GM23338 (cell line): ENCODE results near the gene SPP2. TPM values are rescaled to one million over a fixed set of nuclear protein-coding genes. Genes with fewer than 3 reads are reported as not detected.

Source experiments
- ATAC-seq: fragments of 200-7000 bp; cut with Tn5 transposase; 3 replicates; pipeline ENCODE4 v1.9.1; 2020
- DNase-seq: peaks from one replicate; pipeline ENCODE4 v3.0.0-alpha.2; 2015; ENCODE audit warnings: low spot score
- H2AFZ ChIP-seq: fragments of 200-600 bp; sonication (generic); 2 replicates; pipeline ENCODE4 v1.8.0; 2016; ENCODE audit warnings: antibody characterized with exemption, mild to moderate bottlenecking, moderate library complexity
- H3F3A ChIP-seq: fragments of 200-600 bp; sonication (generic); replicated peaks from 2 replicates; pipeline ENCODE4 v1.8.0; 2017; ENCODE audit warnings: antibody characterized with exemption, mixed run types, low read depth
- H3K27ac ChIP-seq: fragments of 200-600 bp; sonication (generic); 2 replicates; pipeline ENCODE4 v1.6.1; 2016; ENCODE audit warnings: low read depth
- H3K27me3 ChIP-seq: fragments of 200-600 bp; sonication (generic); 2 replicates; pipeline ENCODE4 v1.8.0; 2016; ENCODE audit warnings: mild to moderate bottlenecking, mixed run types, moderate library complexity; ENCODE audit not compliant: insufficient read depth
- H3K36me3 ChIP-seq: fragments of 200-600 bp; sonication (generic); 2 replicates; pipeline ENCODE4 v1.8.0; 2016; ENCODE audit warnings: mild to moderate bottlenecking; ENCODE audit not compliant: insufficient read depth
- H3K4me1 ChIP-seq: fragments of 200-600 bp; sonication (generic); 2 replicates; pipeline ENCODE4 v1.8.0; 2016; ENCODE audit warnings: mild to moderate bottlenecking, moderate library complexity; ENCODE audit not compliant: insufficient read depth
- H3K4me2 ChIP-seq: fragments of 200-600 bp; sonication (generic); 2 replicates; pipeline ENCODE4 v1.7.1; 2017; ENCODE audit warnings: mixed run types
- H3K4me3 ChIP-seq: fragments of 200-600 bp; sonication (generic); 2 replicates; pipeline ENCODE4 v1.6.1; 2016; ENCODE audit warnings: mixed run types
- H3K79me2 ChIP-seq: fragments of 200-600 bp; sonication (generic); replicated peaks from 2 replicates; pipeline ENCODE4 v1.8.0; 2017; ENCODE audit warnings: mild to moderate bottlenecking; ENCODE audit not compliant: insufficient read depth
- H3K9me2 ChIP-seq: fragments of 200-600 bp; sonication (generic); 2 replicates; pipeline ENCODE4 v1.8.0; 2017; ENCODE audit not compliant: insufficient read depth
- H4K20me1 ChIP-seq: fragments of 200-600 bp; sonication (generic); replicated peaks from 2 replicates; pipeline ENCODE4 v1.8.0; 2017; ENCODE audit warnings: mild to moderate bottlenecking; ENCODE audit not compliant: insufficient read depth
- H3K27ac Mint-ChIP-seq: 2 replicates; pipeline ENCODE4 v1.8.0; 2020; ENCODE audit warnings: inconsistent platforms, mild to moderate bottlenecking, moderate library complexity, mixed read lengths
- H3K27me3 Mint-ChIP-seq: 3 replicates; pipeline ENCODE4 v1.8.0; 2022; ENCODE audit warnings: low read depth, mild to moderate bottlenecking, moderate library complexity, mixed read lengths, inconsistent platforms; ENCODE audit not compliant: insufficient read depth, poor library complexity
- H3K36me3 Mint-ChIP-seq: 3 replicates; pipeline ENCODE4 v1.8.0; 2021; ENCODE audit warnings: low read depth, mild to moderate bottlenecking, inconsistent platforms, moderate library complexity, mixed read lengths
- H3K4me1 Mint-ChIP-seq: 3 replicates; pipeline ENCODE4 v1.8.0; 2020; ENCODE audit warnings: mild to moderate bottlenecking, inconsistent platforms, mixed read lengths
- H3K4me3 Mint-ChIP-seq: 3 replicates; pipeline ENCODE4 v1.8.0; 2021; ENCODE audit warnings: moderate library complexity, mild to moderate bottlenecking, inconsistent platforms, mixed read lengths
- H3K9me3 Mint-ChIP-seq: 3 replicates; pipeline ENCODE4 v1.8.0; 2020; ENCODE audit warnings: moderate library complexity, mild to moderate bottlenecking, inconsistent platforms, mixed read lengths
- CTCF ChIP-seq, 2 experiments: fragments of 200-600 bp in 1 of 2; sonication (generic) in 1 of 2; conservative IDR thresholded peaks; 2 replicates each; pipeline versions ENCODE4 v1.5.1 to v1.6.1; 2016 to 2017; ENCODE audit warnings: antibody characterized with exemption in 2 of 2, low read depth in 2 of 2, mild to moderate bottlenecking in 2 of 2, moderate library complexity in 1 of 2
- EZH2phosphoT487 ChIP-seq: fragments of 200-600 bp; sonication (generic); IDR thresholded peaks from one replicate; pipeline ENCODE4 v1.8.1; 2018; ENCODE audit warnings: antibody characterized with exemption; ENCODE audit not compliant: unreplicated experiment
- JUNB ChIP-seq: IDR thresholded peaks from one replicate; pipeline ENCODE4 v1.6.1; 2016; ENCODE audit warnings: antibody characterized with exemption; ENCODE audit not compliant: unreplicated experiment
- NANOG ChIP-seq: IDR thresholded peaks from 2 replicates; pipeline ENCODE4 v1.6.1; 2016; ENCODE audit warnings: antibody characterized with exemption, borderline replicate concordance
- POLR2AphosphoS5 ChIP-seq: IDR thresholded peaks from 2 replicates; pipeline ENCODE4 v1.6.1; 2016; ENCODE audit warnings: antibody characterized with exemption, low read depth
- REST ChIP-seq: IDR thresholded peaks from one replicate; pipeline ENCODE4 v1.6.1; 2018; ENCODE audit warnings: antibody characterized with exemption; ENCODE audit not compliant: unreplicated experiment
- STAT1 ChIP-seq: IDR thresholded peaks from one replicate; pipeline ENCODE4 v1.6.1; 2016; ENCODE audit warnings: antibody characterized with exemption; ENCODE audit not compliant: unreplicated experiment
- ZNF114 ChIP-seq: fragments of 250-450 bp; sonication (Bioruptor Pico); IDR thresholded peaks from 2 replicates; pipeline ENCODE4 v1.5.0; 2020; ENCODE audit warnings: mild to moderate bottlenecking, moderate library complexity
- ZNF331 ChIP-seq: fragments of 250-450 bp; sonication (Bioruptor Pico); IDR thresholded peaks from 2 replicates; pipeline ENCODE4 v1.5.0; 2020; ENCODE audit warnings: low read depth, mild to moderate bottlenecking, moderate library complexity
- ZNF462 ChIP-seq: fragments of 250-450 bp; sonication (Bioruptor Pico); IDR thresholded peaks from 2 replicates; pipeline ENCODE4 v1.5.0; 2020; ENCODE audit warnings: mild to moderate bottlenecking, moderate library complexity
- polyA plus RNA-seq: library from polyadenylated mRNA; unstranded; fragments of >200 nt; fragmentation: Nextera tagmentation; extraction: Ambion mirVana; gene quantifications from 2 replicates; pipeline ENCODE4 v1.2.1, GENCODE V29; 2016
- total RNA-seq: library from RNA; depleted of rRNA; stranded (reverse); fragments of >200 nt; shearing (Covaris generic); gene quantifications from 2 replicates; pipeline ENCODE4 v1.2.3, GENCODE V29; 2014

The SPP2 gene
- total and polyA plus RNA-seq, 2 experiments from 2014 or later: not detected

- H3K79me2 ChIP-seq: no peaks in the 10 kb centered on the region
- Mint-ChIP-seq H3K4me1 (no peaks in the 10 kb centered on the region; the same call in 2 of the 3 replicates), H3K27me3 (peaks cover 3% of the 10 kb centered on the region), H3K4me3 (no peak overlapping the region), H3K27ac (no peak overlapping the region; the same call in 1 of the 2 replicates), H3K36me3 (no peaks in the 10 kb centered on the region), H3K9me3 (peaks cover 5% of the 10 kb centered on the region; the same call in 1 of the 3 replicates)
- H3K9me2 ChIP-seq: no peaks in the 10 kb centered on the region
- H3K4me2 ChIP-seq: no peak overlapping the region
- no peaks in the 10 kb centered on the region for H3K27me3 ChIP-seq
- no peaks in the 10 kb centered on the region for H3K4me1 ChIP-seq
- no peak overlapping the region for H3K4me3 ChIP-seq
- no peak for DNase-seq
- TF ChIP-seq POLR2AphosphoS5 (no peak), STAT1 (no peak), ZNF331 (CRISPR knock-in tag) (no peak), EZH2phosphoT487 (no peak), ZNF114 (CRISPR knock-in tag) (no peak), JUNB (no peak), ZNF462 (no peak), NANOG (no peak), CTCF (conservative IDR thresholded peaks at IDR 0.05; ENCODE audit: low read depth in 2 of 2) (no peak), REST (no peak)
- no peak for ATAC-seq
- H4K20me1 ChIP-seq: no peaks in the 10 kb centered on the region
- no peaks in the 10 kb centered on the region for H3K36me3 ChIP-seq
- no peak overlapping the region for H2AFZ ChIP-seq
- H3F3A ChIP-seq: no peaks in the 10 kb centered on the region
- no peak overlapping the region for H3K27ac ChIP-seq
These were observed 27.6 kb downstream of the SPP2 start for GRCh38 chr2:234078129-234078528.
